ENCODE results near the gene FBXO45. TPM values are rescaled to one million over a fixed set of nuclear protein-coding genes. Genes with fewer than 3 reads are reported as not detected.

FBXO45 gene
- total and polyA plus RNA-seq, 9 of the 15 experiments (the other 6 are each of a cell fraction or from before 2014, with no cell fraction given): 15.2 to 52.8 (median 37.0) TPM

- TF ChIP-seq, protein P1, sequence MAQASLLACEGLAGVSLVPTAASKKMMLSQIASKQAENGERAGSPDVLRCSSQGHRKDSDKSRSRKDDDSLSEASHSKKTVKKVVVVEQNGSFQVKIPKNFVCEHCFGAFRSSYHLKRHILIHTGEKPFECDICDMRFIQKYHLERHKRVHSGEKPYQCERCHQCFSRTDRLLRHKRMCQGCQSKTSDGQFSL (CRISPR knock-in tag; IDR thresholded peaks at IDR 0.05): 0 out of 2 replicates have a peak, but pooled peaks have one; percentile 33
- TF ChIP-seq, protein P1 (tag; IDR thresholded peaks at IDR 0.05): 0 out of 4 replicates have a peak, but pooled peaks of 1 of the 2 experiments have one; percentile 12
- TF ChIP-seq JUN (IDR thresholded peaks at IDR 0.05; ENCODE audit: borderline replicate concordance, low read depth, low read length) (peak; percentile 81), JUN (CRISPR knock-in tag; IDR thresholded peaks at IDR 0.05; ENCODE audit: borderline replicate concordance) (peak; percentile 87; the same call in 1 of the 2 replicates), SMARCA4 (IDR thresholded peaks at IDR 0.05) (0 out of 2 replicates have a peak, but pooled peaks have one; percentile 36), E2F6 (IDR thresholded peaks at IDR 0.05; ENCODE audit: borderline replicate concordance in 1 of 2, extremely low read depth in 1 of 2, insufficient read depth in 1 of 2, insufficient read length in 1 of 2, low read depth in 1 of 2, low read length in 1 of 2, poor library complexity in 1 of 2, severe bottlenecking in 1 of 2) (peak; percentile 70 to 75), ZNF24 (IDR thresholded peaks at IDR 0.05) (peak; percentile 23; the same call in 1 of the 2 replicates), SMARCE1 (IDR thresholded peaks at IDR 0.05) (0 out of 2 replicates have a peak, but pooled peaks have one; percentile 17), RCOR1 (IDR thresholded peaks at IDR 0.05; ENCODE audit: borderline replicate concordance in 1 of 2, low read depth in 2 of 2, low read length in 2 of 2) (peak in 1 of 2 experiments; percentile 46; a peak in 1 of 4 replicates), KLF6 (CRISPR knock-in tag; IDR thresholded peaks at IDR 0.05; ENCODE audit: borderline replicate concordance) (peak; percentile 11; the same call in 1 of the 2 replicates), ELF2 (CRISPR knock-in tag; IDR thresholded peaks at IDR 0.05) (no peak), ADNP (tag; IDR thresholded peaks at IDR 0.05) (no peak), NCOR1 (IDR thresholded peaks at IDR 0.05) (no peak), ZNF561 (CRISPR knock-in tag; conservative IDR thresholded peaks at IDR 0.05) (0 out of 2 replicates have a peak, but pooled peaks have one; percentile 25), ZNF75A (CRISPR knock-in tag; IDR thresholded peaks at IDR 0.05) (peak; percentile 79; the same call in 1 of the 2 replicates)
- TF ChIP-seq, protein P2, sequence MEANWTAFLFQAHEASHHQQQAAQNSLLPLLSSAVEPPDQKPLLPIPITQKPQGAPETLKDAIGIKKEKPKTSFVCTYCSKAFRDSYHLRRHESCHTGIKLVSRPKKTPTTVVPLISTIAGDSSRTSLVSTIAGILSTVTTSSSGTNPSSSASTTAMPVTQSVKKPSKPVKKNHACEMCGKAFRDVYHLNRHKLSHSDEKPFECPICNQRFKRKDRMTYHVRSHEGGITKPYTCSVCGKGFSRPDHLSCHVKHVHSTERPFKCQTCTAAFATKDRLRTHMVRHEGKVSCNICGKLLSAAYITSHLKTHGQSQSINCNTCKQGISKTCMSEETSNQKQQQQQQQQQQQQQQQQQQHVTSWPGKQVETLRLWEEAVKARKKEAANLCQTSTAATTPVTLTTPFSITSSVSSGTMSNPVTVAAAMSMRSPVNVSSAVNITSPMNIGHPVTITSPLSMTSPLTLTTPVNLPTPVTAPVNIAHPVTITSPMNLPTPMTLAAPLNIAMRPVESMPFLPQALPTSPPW (CRISPR knock-in tag; IDR thresholded peaks at IDR 0.05): peak; percentile 24; the same call in 1 of the 2 replicates
These were observed 49.3 kb upstream of the FBXO45 start (continued) for GRCh38 chr3:196518966-196519717.
